IPS-15b (cell line): Measurements from ENCODE around the gene GREM2.

Experiments
- H3K27me3 ChIP-seq: one replicate; pipeline ENCODE4 v1.6.1; 2013; ENCODE audit warnings: low read length; ENCODE audit not compliant: control insufficient read depth, insufficient read depth
- H3K36me3 ChIP-seq: one replicate; pipeline ENCODE4 v1.6.1; 2013; ENCODE audit warnings: low read length; ENCODE audit not compliant: control insufficient read depth, insufficient read depth
- H3K4me1 ChIP-seq: one replicate; pipeline ENCODE4 v1.6.1; 2013; ENCODE audit warnings: mild to moderate bottlenecking, low read length; ENCODE audit not compliant: control insufficient read depth, insufficient read depth
- H3K4me3 ChIP-seq: one replicate; pipeline ENCODE4 v1.5.1; 2013; ENCODE audit warnings: low read depth, low read length
- H3K9ac ChIP-seq: one replicate; pipeline ENCODE4 v1.6.1; 2013; ENCODE audit warnings: low read depth, mild to moderate bottlenecking, low read length
- H3K9me3 ChIP-seq: one replicate; pipeline ENCODE4 v1.6.1; 2013; ENCODE audit warnings: mild to moderate bottlenecking, low read length; ENCODE audit not compliant: control insufficient read depth, insufficient read depth

The GREM2 gene

DNA sequence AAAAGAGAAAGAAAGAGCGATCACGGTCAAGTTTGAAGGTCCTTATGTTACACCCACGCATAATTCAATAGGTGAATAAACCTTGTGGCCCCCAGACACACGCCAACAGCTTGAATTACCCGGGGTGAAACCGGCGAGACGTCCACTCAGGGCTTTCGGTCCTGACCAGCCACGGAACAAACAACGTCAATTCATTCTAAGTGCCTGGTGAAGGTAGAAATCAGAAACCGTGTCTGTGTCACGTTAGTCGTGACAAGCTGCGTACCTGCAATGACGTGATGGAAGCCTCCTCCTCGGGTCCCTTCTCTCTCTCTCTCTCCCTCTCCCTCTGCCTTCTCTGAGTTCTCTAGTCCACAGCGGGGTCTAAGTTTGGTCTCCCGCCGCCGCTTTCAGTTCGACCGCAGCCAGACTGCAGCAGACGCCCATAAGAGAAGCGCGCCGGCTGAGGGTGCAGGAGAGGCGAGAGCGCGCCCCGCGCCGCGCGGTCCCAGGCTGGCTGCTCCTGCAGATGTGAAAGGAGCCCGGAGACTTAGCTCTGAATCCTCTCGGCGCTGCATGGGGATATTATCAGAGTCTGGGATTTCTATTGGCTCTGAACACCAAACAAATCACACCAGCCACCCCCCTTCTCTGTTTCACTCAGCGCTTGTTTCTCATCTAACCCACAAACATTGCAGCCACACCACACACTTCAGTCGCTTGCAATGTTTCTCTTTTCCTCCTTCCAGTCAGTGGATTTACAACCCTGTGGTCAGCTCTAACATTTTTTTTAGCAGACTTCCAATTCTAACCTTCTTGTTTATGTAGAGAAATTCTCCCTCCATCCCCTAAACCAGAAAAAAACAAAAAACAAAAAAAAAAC lies at the start of gene GREM2:
Gene GREM2, minus strand, starts transcription at position 537 of the 862 bp plus-strand sequence. CDS start 118,680 bp downstream, outside the sequence.
- Histone ChIP-seq H3K9me3 (no peaks in the 10 kb centered on the region), H3K4me3 (peak within 1 kb of the TSS; percentile 83), H3K36me3 (no peaks in the 10 kb centered on the region), H3K9ac (no peak within 1 kb of the TSS), H3K4me1 (peaks cover 10% of the 10 kb centered on the region), H3K27me3 (peaks cover 24% of the 10 kb centered on the region)

- Histone ChIP-seq H3K4me1 (no peaks in the 10 kb centered on the region), H3K36me3 (no peaks in the 10 kb centered on the region), H3K9ac (no peak overlapping the region), H3K4me3 (no peak overlapping the region), H3K27me3 (no peaks in the 10 kb centered on the region), H3K9me3 (no peaks in the 10 kb centered on the region)
Measured at GRCh38 chr1:240658312-240658960, 46.5 kb upstream of the GREM2 start.

GRCh38 chr1:240656531-240656930 lies 44.6 kb upstream of the GREM2 start:
- Histone ChIP-seq H3K4me3 (no peak overlapping the region), H3K27me3 (no peaks in the 10 kb centered on the region), H3K9ac (no peak overlapping the region), H3K4me1 (no peaks in the 10 kb centered on the region), H3K36me3 (no peaks in the 10 kb centered on the region), H3K9me3 (no peaks in the 10 kb centered on the region)

GRCh38 chr1:240652961-240653409 lies 41.0 kb upstream of the GREM2 start:
- Histone ChIP-seq H3K4me3 (no peak overlapping the region), H3K9ac (no peak overlapping the region), H3K9me3 (no peaks in the 10 kb centered on the region), H3K36me3 (no peaks in the 10 kb centered on the region), H3K4me1 (no peaks in the 10 kb centered on the region), H3K27me3 (no peaks in the 10 kb centered on the region)

DNA sequence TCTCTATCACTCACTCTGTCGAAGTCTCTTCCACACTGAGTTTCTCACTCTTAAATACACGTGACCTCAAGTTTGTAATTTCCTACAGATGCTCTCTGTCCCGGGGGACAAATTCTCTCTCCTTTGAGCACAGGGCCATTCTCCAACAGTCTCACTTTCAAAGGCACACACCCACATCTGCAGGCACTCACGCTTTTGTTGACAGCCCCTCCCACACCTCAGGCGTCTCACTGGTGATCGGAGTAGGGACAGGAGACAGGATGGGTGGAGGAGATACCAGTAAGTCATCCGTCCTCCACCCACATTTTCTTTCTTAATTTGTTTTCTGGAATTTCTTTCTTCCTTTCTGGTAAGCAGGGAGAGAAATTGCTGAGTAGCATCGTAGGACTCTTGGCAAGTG lies 40.6 kb upstream of the GREM2 start:
- Histone ChIP-seq H3K9me3 (no peaks in the 10 kb centered on the region), H3K36me3 (no peaks in the 10 kb centered on the region), H3K4me3 (no peak overlapping the region), H3K4me1 (no peaks in the 10 kb centered on the region), H3K9ac (no peak overlapping the region), H3K27me3 (no peaks in the 10 kb centered on the region)

GRCh38 chr1:240650877-240651276 lies 38.9 kb upstream of the GREM2 start:
- H3K27me3 ChIP-seq, result no peaks in the 10 kb centered on the region
- H3K36me3 ChIP-seq, result no peaks in the 10 kb centered on the region
- H3K4me1 ChIP-seq, result no peaks in the 10 kb centered on the region

DNA sequence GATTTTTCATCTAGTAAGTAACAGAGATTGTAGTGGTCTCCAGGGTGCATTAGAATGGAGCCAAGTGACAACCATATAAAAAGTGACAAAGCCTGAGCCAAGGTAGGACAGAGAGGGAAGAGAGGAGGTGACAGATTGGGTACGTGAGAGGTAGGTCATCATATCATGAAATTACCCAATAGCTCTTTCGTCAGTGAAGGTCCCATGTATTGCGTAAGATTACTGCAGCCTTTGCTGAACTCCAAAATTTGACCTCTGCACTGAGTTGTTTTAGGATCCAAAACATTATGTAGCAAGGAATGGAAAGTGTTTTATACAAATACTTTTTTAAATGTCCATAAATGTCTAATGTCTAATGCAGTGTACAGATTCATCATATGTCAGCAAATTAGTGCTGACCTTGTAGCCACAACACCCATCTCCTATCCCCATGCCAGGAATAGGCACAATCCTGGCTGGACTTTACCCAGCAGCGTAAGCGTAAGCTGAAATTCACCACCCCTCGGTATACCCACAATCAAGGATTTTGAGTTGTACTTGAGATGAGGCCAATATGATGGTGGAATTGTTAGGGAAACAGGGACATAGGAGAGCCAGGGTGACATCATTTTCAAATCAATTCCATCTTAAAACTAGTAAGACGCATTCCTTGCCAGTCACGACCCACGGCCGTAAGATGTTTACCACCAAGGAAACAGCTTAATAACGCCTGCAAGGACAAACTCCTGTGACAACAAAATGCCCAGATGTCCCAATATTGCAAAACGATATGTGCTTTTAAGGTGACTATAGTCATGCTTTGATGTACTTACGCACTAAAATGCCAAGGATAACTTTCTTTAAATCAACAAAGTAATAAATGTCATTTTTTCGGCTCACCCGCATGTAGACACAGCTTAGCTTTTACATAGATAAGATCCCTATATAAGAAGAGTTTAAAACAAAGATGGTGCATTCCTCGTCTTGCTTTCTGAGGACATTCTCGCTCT lies 38.1 kb upstream of the GREM2 start:
- H3K4me3 ChIP-seq, result no peak overlapping the region

More at GRCh38 chr1:240650877-240651276, 38.9 kb upstream of the GREM2 start:
- H3K9ac ChIP-seq, result no peak overlapping the region
- H3K4me3 ChIP-seq, result no peak overlapping the region
- H3K9me3 ChIP-seq, result no peaks in the 10 kb centered on the region

DNA sequence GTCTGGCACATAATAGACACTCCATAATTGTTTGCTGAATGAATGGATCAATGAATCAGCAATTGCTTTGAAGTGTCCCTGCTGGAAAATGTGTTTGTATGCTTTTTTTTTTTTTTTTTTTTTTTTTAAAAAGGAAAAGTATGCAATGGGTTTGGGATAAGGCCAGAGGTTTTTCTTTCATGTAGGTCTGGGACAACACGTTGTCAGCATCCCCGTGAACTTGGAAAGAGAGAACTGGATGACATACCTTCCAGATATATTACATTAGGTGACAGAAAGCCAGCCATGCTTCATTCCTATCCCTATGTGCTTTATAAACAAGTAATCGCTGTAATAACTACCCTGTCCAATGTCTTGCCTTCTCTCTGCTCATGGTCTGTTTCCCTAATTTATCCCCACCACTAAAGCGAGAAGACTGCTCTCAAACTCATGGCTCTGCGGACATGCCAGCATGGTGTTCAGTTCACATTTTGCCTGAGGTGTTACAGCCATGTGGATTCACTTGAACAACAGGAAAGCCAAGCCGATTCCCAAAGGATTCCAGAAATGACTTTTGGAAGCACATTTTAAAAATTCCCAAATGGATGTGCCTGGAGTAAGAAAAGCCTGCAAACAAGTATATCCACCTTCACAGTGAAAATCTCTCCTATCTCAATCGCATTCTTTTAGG lies 34.8 kb upstream of the GREM2 start:
- no peaks in the 10 kb centered on the region for H3K27me3 ChIP-seq
- no peaks in the 10 kb centered on the region for H3K9me3 ChIP-seq
- H3K4me3 ChIP-seq, result no peak overlapping the region
- H3K36me3 ChIP-seq, result no peaks in the 10 kb centered on the region
- H3K4me1 ChIP-seq, result no peaks in the 10 kb centered on the region
- H3K9ac ChIP-seq, result no peak overlapping the region

More for the DNA sequence above, 38.1 kb upstream of the GREM2 start:
- H3K9me3 ChIP-seq, result no peaks in the 10 kb centered on the region
- H3K27me3 ChIP-seq, result no peaks in the 10 kb centered on the region
- no peaks in the 10 kb centered on the region for H3K36me3 ChIP-seq
- no peak overlapping the region for H3K9ac ChIP-seq
- no peaks in the 10 kb centered on the region for H3K4me1 ChIP-seq

DNA sequence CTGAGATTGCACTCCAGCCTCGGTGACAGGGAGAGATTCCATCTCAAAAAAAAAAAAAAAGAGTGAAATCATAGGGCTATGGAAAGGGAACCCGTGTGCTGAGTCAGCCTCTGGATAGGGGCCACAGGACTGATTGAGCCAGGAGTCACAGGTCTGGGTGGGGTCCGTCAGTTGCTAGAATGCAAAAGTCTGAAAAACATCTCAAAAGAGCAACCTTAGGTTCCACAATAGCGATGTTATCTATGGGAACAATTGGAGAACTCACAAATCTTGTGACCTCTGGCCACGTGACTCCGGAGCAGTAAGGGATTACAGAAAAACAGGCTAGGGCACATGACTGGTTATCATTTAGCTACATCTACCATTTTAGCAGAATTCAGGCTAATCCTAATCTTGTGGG lies 32.8 kb upstream of the GREM2 start:
- Histone ChIP-seq H3K4me1 (no peaks in the 10 kb centered on the region), H3K9ac (no peak overlapping the region), H3K4me3 (no peak overlapping the region), H3K9me3 (no peaks in the 10 kb centered on the region), H3K36me3 (no peaks in the 10 kb centered on the region), H3K27me3 (no peaks in the 10 kb centered on the region)

- H3K36me3 ChIP-seq, result no peaks in the 10 kb centered on the region
- no peak overlapping the region for H3K9ac ChIP-seq
- H3K9me3 ChIP-seq, result no peaks in the 10 kb centered on the region
Measured at GRCh38 chr1:240635466-240636256, 23.7 kb upstream of the GREM2 start.

More at GRCh38 chr1:240635466-240636256, 23.7 kb upstream of the GREM2 start:
- Histone ChIP-seq H3K4me3 (no peak overlapping the region), H3K4me1 (no peaks in the 10 kb centered on the region), H3K27me3 (no peaks in the 10 kb centered on the region)
